ENCODE measurements around the gene GPRIN2.
"Not testable (repeated sequence)": the region's sequence is repeated elsewhere in the genome, so short reads cannot be mapped to it uniquely, and the experiment has no call there.

- TF ChIP-seq CTCF (IDR thresholded peaks at IDR 0.05; ENCODE audit: insufficient read depth, low read length); POLR2AphosphoS5 (IDR thresholded peaks at IDR 0.05; ENCODE audit: low read depth): not testable (repeated sequence)
Observed at GRCh38 chr10:46513333-46513732, 43.1 kb downstream of the GPRIN2 start.

Measured in HL-60 (cell line).